Pancreas (tissue), 10 donors: ENCODE data around the gene MT1HL1. TPM values are rescaled to one million over a fixed set of nuclear protein-coding genes. Genes with fewer than 3 reads are reported as not detected.

Experiments
- ATAC-seq, 4 donors: fragments of 200-7000 bp; cut with Tn5 transposase; one replicate each; pipeline versions ENCODE4 v1.8.0 to v1.9.1; 2020; ENCODE audit warnings: mild to moderate bottlenecking in 4 of 4, moderate library complexity in 4 of 4
- DNase-seq, 6 donors: peaks; one replicate each; pipeline ENCODE4 v3.0.0-alpha.2; 2020
- FAIRE-seq: peaks from 2 replicates; lab custom pipeline; 2012; peaks lifted over from hg19 to GRCh38; lab: Jason Lieb, UNC
- H3K27ac ChIP-seq, 4 donors: fragments of 200-600 bp; sonication (generic); 1 replicate in 3 of 4; 2 replicates in 1 of 4; pipeline versions ENCODE4 v1.5.0 to v1.8.0; 2020
- H3K27me3 ChIP-seq, 4 donors: fragments of 200-600 bp; one replicate each; pipeline ENCODE4 v1.8.0; 2021
- H3K36me3 ChIP-seq, 3 donors: fragments of 200-600 bp; sonication (generic) in 1 of 3; one replicate each; pipeline versions ENCODE4 v1.5.0 to v1.8.0; 2020 to 2021
- H3K4me1 ChIP-seq, 3 donors: fragments of 200-600 bp; one replicate each; pipeline ENCODE4 v1.8.0; 2021
- H3K4me3 ChIP-seq, 4 donors: fragments of 200-600 bp; sonication (generic) in 2 of 4; one replicate each; pipeline versions ENCODE4 v1.5.0 to v1.8.0; 2020 to 2021
- H3K9me3 ChIP-seq, 4 donors: fragments of 200-600 bp; one replicate each; pipeline ENCODE4 v1.8.0; 2021
- WGBS, 2 donors: extraction: QIAGEN DNeasy Blood & Tissue Kit; methylation state at CpG; one replicate each; pipeline ENCODE4 v1.1.7; 2013; 5-methylcytosine and 5-hydroxymethylcytosine counted together
- intact Hi-C, 3 donors: fragments of 100-400 bp; cut with DNase I; formaldehyde crosslinking; loops; one replicate each; pipeline versions ENCODE4 v1.11.1 to v1.14.2; 2022
- polyA plus RNA-seq, 2 donors: library from polyadenylated mRNA; stranded (reverse); fragments of 200-250 nt; gene quantifications; one replicate each; pipeline ENCODE4 v1.2.3, GENCODE V29; 2013
- total RNA-seq, 6 donors: library from RNA; stranded (reverse); fragmentation: NEBNext Ultra II Directional in 4 of 6; extraction: Animal tissue kit (Norgen Biotek cat#: 25700) in 4 of 6; gene quantifications; one replicate each; pipeline versions ENCODE4 v1.2.1 to v1.2.4, GENCODE V29; 2021 to 2023
- TF ChIP-seq, protein P1 (sequence below), 4 donors: fragments of 200-600 bp; sonication (generic) in 3 of 4; IDR thresholded peaks; one replicate each; pipeline versions ENCODE4 v1.5.0 to v1.8.0; 2021; ENCODE audit warnings: antibody characterized with exemption in 4 of 4
- donor health status: healthy with polysubstance abuse.
- donor health status: DM: no; HTN: no; CAD: no; lungs with moderate emphysema.
- donor health status: DM: no; HTN: no; CAD: no.
- donor health status: control.
- donor health status: control.
- donor health status: Bipolar disorder and iron deficiency.
- donor health status: DM: yes; HTN: yes; CAD: no.
- donor health status: DM: no; HTN: no; CAD: no.
- donor health status: DM: no; HTN: no; CAD: no.
- donor health status: DM: yes; HTN: yes; CAD: no.

MT1HL1 gene
- total RNA-seq (not detected), polyA plus RNA-seq (not detected)

GRCh38 chr1:237004116-237004515 lies at the start of gene MT1HL1:
Gene MT1HL1, minus strand, starts transcription at chr1:237004441. Its CDS starts 69 bp downstream, at chr1:237004372.
- DNase-seq (no peak), ATAC-seq (no peak), FAIRE-seq (no peak)
- Histone ChIP-seq H3K27me3 (no peaks in the 10 kb centered on the region), H3K36me3 (no peaks in the 10 kb centered on the region), H3K9me3 (no peaks in the 10 kb centered on the region), H3K27ac (no peak within 1 kb of the TSS), H3K4me3 (no peak within 1 kb of the TSS), H3K4me1 (no peaks in the 10 kb centered on the region)
- WGBS, 2 donors = 82 to 84% methylated on average over 18 of the region's 18 CpGs
- intact Hi-C loops = no loop called here
- TF ChIP-seq, protein P1, sequence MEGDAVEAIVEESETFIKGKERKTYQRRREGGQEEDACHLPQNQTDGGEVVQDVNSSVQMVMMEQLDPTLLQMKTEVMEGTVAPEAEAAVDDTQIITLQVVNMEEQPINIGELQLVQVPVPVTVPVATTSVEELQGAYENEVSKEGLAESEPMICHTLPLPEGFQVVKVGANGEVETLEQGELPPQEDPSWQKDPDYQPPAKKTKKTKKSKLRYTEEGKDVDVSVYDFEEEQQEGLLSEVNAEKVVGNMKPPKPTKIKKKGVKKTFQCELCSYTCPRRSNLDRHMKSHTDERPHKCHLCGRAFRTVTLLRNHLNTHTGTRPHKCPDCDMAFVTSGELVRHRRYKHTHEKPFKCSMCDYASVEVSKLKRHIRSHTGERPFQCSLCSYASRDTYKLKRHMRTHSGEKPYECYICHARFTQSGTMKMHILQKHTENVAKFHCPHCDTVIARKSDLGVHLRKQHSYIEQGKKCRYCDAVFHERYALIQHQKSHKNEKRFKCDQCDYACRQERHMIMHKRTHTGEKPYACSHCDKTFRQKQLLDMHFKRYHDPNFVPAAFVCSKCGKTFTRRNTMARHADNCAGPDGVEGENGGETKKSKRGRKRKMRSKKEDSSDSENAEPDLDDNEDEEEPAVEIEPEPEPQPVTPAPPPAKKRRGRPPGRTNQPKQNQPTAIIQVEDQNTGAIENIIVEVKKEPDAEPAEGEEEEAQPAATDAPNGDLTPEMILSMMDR (IDR thresholded peaks at IDR 0.05) = no peak

GRCh38 chr1:237050915-237051314 lies 46.7 kb upstream of the MT1HL1 start:
- H3K27ac ChIP-seq = no peak overlapping the region
- ATAC-seq (no peak), FAIRE-seq (no peak), DNase-seq (no peak)
- no peaks in the 10 kb centered on the region for H3K4me1 ChIP-seq
- peaks cover 0 to 4% (median 0%) of the 10 kb centered on the region in 4 donors for H3K27me3 ChIP-seq
- 68 to 82% methylated on average over 3 of the region's 3 CpGs for WGBS, 2 donors
- intact Hi-C loops = no loop called here
- H3K4me3 ChIP-seq = no peak overlapping the region
- no peaks in the 10 kb centered on the region for H3K9me3 ChIP-seq
- TF ChIP-seq, protein P1 (IDR thresholded peaks at IDR 0.05) = no peak
- H3K36me3 ChIP-seq = no peaks in the 10 kb centered on the region

DNA sequence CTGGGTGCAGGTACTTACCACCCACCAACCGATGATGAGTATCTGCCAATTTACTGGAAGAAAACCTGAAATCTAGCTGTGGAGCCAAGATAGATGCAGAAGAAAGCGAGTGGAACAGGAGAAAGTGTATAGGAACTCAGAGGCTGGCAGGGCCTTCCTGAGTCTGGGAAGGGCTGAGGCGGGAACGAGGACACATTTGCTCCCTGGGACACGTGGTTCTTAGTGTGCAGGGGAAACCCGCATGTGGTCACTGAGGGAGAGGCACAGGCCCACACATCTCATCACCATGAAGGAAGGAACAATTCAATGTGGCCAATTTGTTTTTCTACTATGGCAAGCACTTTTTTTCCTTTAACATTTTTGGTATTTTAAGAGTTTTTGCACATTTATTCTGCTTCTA lies 45.9 kb upstream of the MT1HL1 start:
- no peak overlapping the region for H3K27ac ChIP-seq
- no peak overlapping the region for H3K4me3 ChIP-seq
- intact Hi-C loops = no loop called here
- peaks cover 0 to 4% (median 1%) of the 10 kb centered on the region in 4 donors for H3K27me3 ChIP-seq
- FAIRE-seq (no peak), DNase-seq (no peak), ATAC-seq (no peak)
- H3K9me3 ChIP-seq = no peaks in the 10 kb centered on the region
- WGBS, 2 donors = 75 to 84% methylated on average over 6 of the region's 6 CpGs
- TF ChIP-seq, protein P1 (IDR thresholded peaks at IDR 0.05) = no peak
- no peaks in the 10 kb centered on the region for H3K4me1 ChIP-seq
- no peaks in the 10 kb centered on the region for H3K36me3 ChIP-seq

DNA sequence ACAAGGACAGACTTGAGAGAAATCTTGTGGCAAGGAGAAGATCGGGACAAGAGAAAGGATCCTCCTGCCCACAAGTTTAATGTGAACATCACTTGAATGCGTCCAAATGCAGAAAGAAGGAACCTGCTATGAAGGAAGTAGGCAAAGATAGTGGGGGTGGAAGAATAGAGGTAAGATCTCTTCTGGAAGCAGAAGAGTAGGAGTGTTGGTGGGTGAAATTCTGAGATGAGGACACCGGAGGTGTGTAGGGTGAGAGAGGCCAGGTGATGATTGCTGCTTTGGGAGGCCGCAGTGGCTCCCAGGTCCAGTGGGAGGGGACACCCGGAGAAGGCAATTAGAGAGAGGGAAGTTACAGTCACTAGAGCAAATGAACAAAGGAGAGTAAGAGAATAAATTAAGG lies 44.6 kb upstream of the MT1HL1 start:
- no peaks in the 10 kb centered on the region for H3K36me3 ChIP-seq
- WGBS, 2 donors = 74 to 81% methylated on average over 5 of the region's 5 CpGs
- no peak overlapping the region for H3K4me3 ChIP-seq
- H3K4me1 ChIP-seq = no peaks in the 10 kb centered on the region
- FAIRE-seq (no peak), ATAC-seq (no peak), DNase-seq (no peak)
- H3K27ac ChIP-seq = no peak overlapping the region
- peaks cover 0 to 6% (median 1%) of the 10 kb centered on the region in 4 donors for H3K27me3 ChIP-seq
- intact Hi-C loops = no loop called here
- TF ChIP-seq, protein P1 (IDR thresholded peaks at IDR 0.05) = no peak
- H3K9me3 ChIP-seq = no peaks in the 10 kb centered on the region

DNA sequence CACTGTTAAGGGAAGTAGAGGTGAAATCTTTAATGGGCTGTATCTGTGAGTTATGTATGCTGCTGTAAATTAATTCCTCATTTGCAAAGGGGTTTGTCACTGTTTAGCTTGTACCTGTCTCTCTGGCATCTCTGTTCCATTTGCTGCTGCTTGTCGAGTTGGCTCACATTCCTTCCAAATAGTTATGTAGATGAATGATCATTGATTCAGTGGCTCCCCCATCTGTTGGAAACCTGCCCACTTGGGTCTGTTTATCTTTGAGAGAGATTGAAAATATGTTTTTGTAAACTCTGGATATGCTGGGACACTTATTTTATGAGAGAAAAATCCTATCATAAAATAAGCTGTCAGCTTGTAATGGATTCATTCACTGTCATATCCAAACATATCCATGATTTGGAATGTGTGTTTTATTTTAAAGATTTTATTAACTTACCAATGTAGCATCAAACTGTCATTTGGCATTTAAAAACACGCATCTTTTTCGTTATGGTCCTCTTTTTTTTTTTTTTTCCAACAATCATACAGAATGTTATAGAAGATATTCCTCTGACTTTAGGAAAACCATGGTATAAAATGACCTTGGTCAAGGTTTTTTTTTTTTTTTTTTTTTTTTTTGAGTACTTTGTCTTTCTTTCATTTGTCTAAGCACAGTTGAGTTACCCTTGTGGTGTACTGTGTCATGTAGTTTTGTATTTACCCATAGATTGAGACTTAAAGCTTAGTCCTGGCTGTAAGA lies 41.2 kb upstream of the MT1HL1 start:
- TF ChIP-seq, protein P1 (IDR thresholded peaks at IDR 0.05) = no peak
- Histone ChIP-seq H3K9me3 (no peaks in the 10 kb centered on the region), H3K36me3 (no peaks in the 10 kb centered on the region), H3K27ac (no peak overlapping the region), H3K27me3 (peaks cover 0 to 30% (median 7%) of the 10 kb centered on the region in 4 donors), H3K4me3 (no peak overlapping the region), H3K4me1 (peaks cover 0 to 7% (median 5%) of the 10 kb centered on the region in 3 donors)
- FAIRE-seq (no peak), DNase-seq (no peak), ATAC-seq (no peak)
- 14 to 33% methylated on average over 3 of the region's 3 CpGs for WGBS, 2 donors
- intact Hi-C loops = no loop called here
